Measurements from ENCODE around the gene PAX9. TPM values are rescaled to one million over a fixed set of nuclear protein-coding genes. Genes with fewer than 3 reads are reported as not detected.

The PAX9 gene
- total RNA-seq, 1 experiment from 2014 or later, result 14.9 TPM

DNA sequence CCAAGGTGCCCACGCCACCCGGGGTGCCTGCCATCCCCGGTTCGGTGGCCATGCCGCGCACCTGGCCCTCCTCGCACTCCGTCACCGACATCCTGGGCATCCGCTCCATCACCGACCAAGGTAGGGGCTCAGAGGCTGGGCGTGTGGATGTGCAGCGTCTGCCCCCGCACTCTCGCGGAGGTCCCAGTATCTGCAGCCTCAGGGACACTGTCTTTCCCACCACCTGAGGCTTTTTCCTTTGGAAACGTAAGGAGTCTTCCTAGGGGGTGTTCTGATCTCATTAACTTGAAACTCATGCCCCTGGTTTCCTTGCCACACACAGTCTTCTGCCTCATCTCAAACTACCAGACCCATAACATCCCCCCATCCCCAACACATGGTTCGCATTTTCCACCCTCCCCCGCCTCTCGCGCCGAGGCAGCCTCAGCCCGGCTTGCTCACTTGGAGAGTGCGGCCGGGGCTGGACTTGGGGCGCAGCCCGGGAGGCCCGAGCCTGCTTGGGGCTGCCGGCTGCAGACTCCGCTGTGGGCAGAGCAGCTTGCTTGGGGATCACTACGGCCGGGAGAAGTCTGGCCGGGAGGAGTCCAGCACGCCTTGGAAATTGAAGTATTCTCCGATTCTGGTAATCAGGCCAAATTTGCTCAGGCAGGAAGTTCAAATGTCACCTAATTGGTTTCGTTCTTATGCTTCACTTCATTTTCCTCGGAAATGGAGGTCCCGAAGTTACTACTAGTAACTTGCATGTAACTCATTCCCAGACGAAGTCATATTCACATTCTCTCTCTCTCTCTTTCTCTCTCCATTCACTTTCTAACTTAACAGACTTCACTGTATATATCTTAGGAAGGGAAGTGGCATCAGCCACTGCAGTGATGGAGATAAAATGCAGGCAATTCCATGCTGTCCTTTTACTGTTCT is 2.0 kb downstream of the PAX9 start:
- Histone ChIP-seq H3K9me3 (ENCODE audit: low read length) (no peaks in the 10 kb centered on the region), H3K79me2 (ENCODE audit: low read length) (peaks cover 65% of the 10 kb centered on the region), H3K4me3 (ENCODE audit: low read length) (peak overlapping the region; percentile 89), H3K4me2 (ENCODE audit: low read length) (peak overlapping the region; percentile 96), H3K27ac (ENCODE audit: low read length) (peak overlapping the region; percentile 77), H3K4me1 (ENCODE audit: insufficient read depth, low read length) (peaks cover 29% of the 10 kb centered on the region), H3K9me2 (replicated peaks; ENCODE audit: low read length) (no peaks in the 10 kb centered on the region), H3K9ac (ENCODE audit: low read length) (peak overlapping the region; percentile 92), H4K20me1 (ENCODE audit: low read length) (no peaks in the 10 kb centered on the region), H3F3A (ENCODE audit: low read length, unreplicated experiment) (no peaks in the 10 kb centered on the region), H3K36me3 (ENCODE audit: low read depth, low read length) (0 out of 2 replicates have a peak, but pooled peaks cover 3% of the 10 kb centered on the region), H3K27me3 (ENCODE audit: low read length) (no peaks in the 10 kb centered on the region), H2AFZ (ENCODE audit: low read length) (peak overlapping the region; percentile 71)
- POLR2A ChIA-PET (ENCODE audit: unreplicated experiment), result no interaction called here
- CTCF ChIA-PET, result no interaction called here
- intact Hi-C loops (cut with micrococcal nuclease), result loop anchor here (1.0 to 5.0 kb wide), 3 partner anchors 37 to 535 kb away; no protein-coding TSS in a partner anchor
- BruUV-seq (replicated peaks), result no TSS peak
- DNase-seq, result peak; percentile 37
- TF ChIP-seq EZH2phosphoT487 (IDR thresholded peaks at IDR 0.05; ENCODE audit: borderline replicate concordance, low read length) (no peak), EZH2 (IDR thresholded peaks at IDR 0.05; ENCODE audit: low read length, unreplicated experiment) (no peak)
- TF ChIP-seq, protein P1, sequence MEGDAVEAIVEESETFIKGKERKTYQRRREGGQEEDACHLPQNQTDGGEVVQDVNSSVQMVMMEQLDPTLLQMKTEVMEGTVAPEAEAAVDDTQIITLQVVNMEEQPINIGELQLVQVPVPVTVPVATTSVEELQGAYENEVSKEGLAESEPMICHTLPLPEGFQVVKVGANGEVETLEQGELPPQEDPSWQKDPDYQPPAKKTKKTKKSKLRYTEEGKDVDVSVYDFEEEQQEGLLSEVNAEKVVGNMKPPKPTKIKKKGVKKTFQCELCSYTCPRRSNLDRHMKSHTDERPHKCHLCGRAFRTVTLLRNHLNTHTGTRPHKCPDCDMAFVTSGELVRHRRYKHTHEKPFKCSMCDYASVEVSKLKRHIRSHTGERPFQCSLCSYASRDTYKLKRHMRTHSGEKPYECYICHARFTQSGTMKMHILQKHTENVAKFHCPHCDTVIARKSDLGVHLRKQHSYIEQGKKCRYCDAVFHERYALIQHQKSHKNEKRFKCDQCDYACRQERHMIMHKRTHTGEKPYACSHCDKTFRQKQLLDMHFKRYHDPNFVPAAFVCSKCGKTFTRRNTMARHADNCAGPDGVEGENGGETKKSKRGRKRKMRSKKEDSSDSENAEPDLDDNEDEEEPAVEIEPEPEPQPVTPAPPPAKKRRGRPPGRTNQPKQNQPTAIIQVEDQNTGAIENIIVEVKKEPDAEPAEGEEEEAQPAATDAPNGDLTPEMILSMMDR (conservative IDR thresholded peaks at IDR 0.05; ENCODE audit: low read depth, low read length), result no peak
- ATAC-seq, result peak; percentile 0; the same call in 1 of the 2 replicates

DNA sequence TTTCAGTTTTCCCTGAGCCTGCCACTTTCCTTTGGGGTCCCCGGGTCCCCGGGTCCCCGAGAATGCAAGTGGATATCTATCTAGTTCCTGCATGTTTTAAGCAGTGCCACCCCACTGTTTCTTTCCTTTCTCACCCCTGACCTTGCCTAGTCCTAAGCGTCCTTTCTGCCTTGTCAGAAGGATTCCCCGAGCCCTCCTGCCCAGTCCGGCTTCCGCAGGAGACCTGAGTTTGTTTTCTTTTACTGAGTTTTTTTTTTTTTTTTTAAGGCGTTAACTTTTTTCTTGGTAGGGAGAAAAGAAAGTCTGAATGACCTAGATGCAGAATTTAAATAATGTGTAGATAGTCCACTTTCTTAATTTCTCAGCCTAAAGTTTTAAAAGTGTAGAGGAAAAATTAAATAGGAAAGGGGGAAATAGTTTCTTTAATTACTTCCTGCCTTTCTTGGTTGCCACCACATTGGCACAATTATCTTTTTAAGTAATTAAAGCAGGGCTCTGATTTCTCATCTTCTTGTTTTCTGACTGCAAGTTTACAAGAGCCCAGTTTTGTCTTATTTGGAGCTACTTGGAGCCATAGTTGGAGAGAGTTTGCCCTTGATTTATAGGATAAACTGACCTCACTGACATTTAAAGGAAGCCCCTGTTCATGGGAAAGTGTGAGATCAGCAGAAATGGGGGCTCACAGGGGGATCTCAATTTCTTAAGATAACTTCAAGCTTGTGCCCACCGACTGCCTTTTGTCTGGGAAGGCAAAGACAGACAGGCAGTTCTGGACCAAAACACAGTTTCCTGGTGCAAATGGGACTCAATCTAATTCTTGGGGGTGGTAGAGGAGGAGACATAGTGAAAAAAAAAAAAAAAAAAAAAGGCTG is 2.9 kb downstream of the PAX9 start:
- TSS peak; percentile 18 for BruUV-seq (replicated peaks)
- intact Hi-C loops (cut with micrococcal nuclease), result loop anchor here (1.0 to 5.0 kb wide), 4 partner anchors 36 to 534 kb away; no protein-coding TSS in a partner anchor
- H3F3A ChIP-seq (ENCODE audit: low read length, unreplicated experiment), result no peaks in the 10 kb centered on the region
- no peak overlapping the region for H2AFZ ChIP-seq (ENCODE audit: low read length)
- H4K20me1 ChIP-seq (ENCODE audit: low read length), result no peaks in the 10 kb centered on the region
- ATAC-seq (no peak), DNase-seq (peak; percentile 25)
- H3K27me3 ChIP-seq (ENCODE audit: low read length), result no peaks in the 10 kb centered on the region
- TF ChIP-seq EZH2phosphoT487 (IDR thresholded peaks at IDR 0.05; ENCODE audit: borderline replicate concordance, low read length) (no peak), EZH2 (IDR thresholded peaks at IDR 0.05; ENCODE audit: low read length, unreplicated experiment) (no peak)
- TF ChIP-seq, protein P1 (conservative IDR thresholded peaks at IDR 0.05; ENCODE audit: low read depth, low read length), result no peak
- POLR2A ChIA-PET (ENCODE audit: unreplicated experiment), result interaction anchor here (0.9 kb wide), 1 partner anchor 128 kb away, joined by 29 read pairs; no protein-coding TSS in a partner anchor
- H3K4me1 ChIP-seq (ENCODE audit: insufficient read depth, low read length), result peaks cover 29% of the 10 kb centered on the region
- H3K36me3 ChIP-seq (ENCODE audit: low read depth, low read length), result 0 out of 2 replicates have a peak, but pooled peaks cover 3% of the 10 kb centered on the region
- H3K9me2 ChIP-seq (replicated peaks; ENCODE audit: low read length), result no peaks in the 10 kb centered on the region
- peaks cover 73% of the 10 kb centered on the region for H3K79me2 ChIP-seq (ENCODE audit: low read length)
- peak overlapping the region; percentile 77 for H3K27ac ChIP-seq (ENCODE audit: low read length)
- peak overlapping the region; percentile 96 for H3K4me2 ChIP-seq (ENCODE audit: low read length)
- H3K9ac ChIP-seq (ENCODE audit: low read length), result peak overlapping the region; percentile 92
- H3K9me3 ChIP-seq (ENCODE audit: low read length), result no peaks in the 10 kb centered on the region
- CTCF ChIA-PET, result no interaction called here
- H3K4me3 ChIP-seq (ENCODE audit: low read length), result peak overlapping the region; percentile 89
